Trophoblast cell (in vitro differentiated cells and primary cell): Measurements from ENCODE around the gene SLC5A1.

Source experiments
- DNase-seq, 2 donors: peaks; one replicate each; pipeline ENCODE4 v3.0.0-alpha.2; 2016
- H2AFZ ChIP-seq: 2 replicates; pipeline ENCODE4 v1.6.1; 2013; ENCODE audit warnings: low read length, moderate library complexity, mild to moderate bottlenecking; ENCODE audit not compliant: insufficient read depth, poor library complexity
- H2AK5ac ChIP-seq: 2 replicates; pipeline ENCODE4 v1.6.1; 2013; ENCODE audit warnings: mild to moderate bottlenecking, low read length
- H2BK120ac ChIP-seq: 2 replicates; pipeline ENCODE4 v1.6.1; 2013; ENCODE audit warnings: low read length, mild to moderate bottlenecking, moderate library complexity; ENCODE audit not compliant: insufficient read depth, poor library complexity
- H2BK12ac ChIP-seq: 2 replicates; pipeline ENCODE4 v1.6.1; 2013; ENCODE audit warnings: mild to moderate bottlenecking, low read length, moderate library complexity
- H2BK5ac ChIP-seq: 2 replicates; pipeline ENCODE4 v1.6.1; 2013; ENCODE audit warnings: low read length, low read depth, moderate library complexity, mild to moderate bottlenecking; ENCODE audit not compliant: poor library complexity
- H3K14ac ChIP-seq: 2 replicates; pipeline ENCODE4 v1.6.1; 2013; ENCODE audit warnings: mild to moderate bottlenecking, low read length
- H3K18ac ChIP-seq: 2 replicates; pipeline ENCODE4 v1.6.1; 2013; ENCODE audit warnings: mild to moderate bottlenecking, low read length
- H3K23ac ChIP-seq: 2 replicates; pipeline ENCODE4 v1.6.1; 2013; ENCODE audit warnings: low read length
- H3K27ac ChIP-seq: 2 replicates; pipeline ENCODE4 v1.5.1; 2013; ENCODE audit warnings: low read depth, mild to moderate bottlenecking, inconsistent platforms, low read length, moderate library complexity
- H3K27me3 ChIP-seq: 2 replicates; pipeline ENCODE4 v1.6.1; 2013; ENCODE audit warnings: inconsistent platforms, mild to moderate bottlenecking, low read length, moderate library complexity; ENCODE audit not compliant: insufficient read depth
- H3K36me3 ChIP-seq, 2 experiments: 1 replicate in 1 of 2; 2 replicates in 1 of 2; pipeline ENCODE4 v1.6.1; 2013; ENCODE audit warnings: low read length in 2 of 2, mild to moderate bottlenecking in 2 of 2, moderate library complexity in 1 of 2; ENCODE audit not compliant: insufficient read depth in 2 of 2, control insufficient read depth in 1 of 2
- H3K4ac ChIP-seq: 2 replicates; pipeline ENCODE4 v1.6.1; 2013; ENCODE audit warnings: low read depth, mild to moderate bottlenecking, low read length, moderate library complexity
- H3K4me1 ChIP-seq, 2 experiments: 1 replicate in 1 of 2; 2 replicates in 1 of 2; pipeline ENCODE4 v1.6.1; 2013; ENCODE audit warnings: low read length in 2 of 2, mild to moderate bottlenecking in 2 of 2, moderate library complexity in 1 of 2; ENCODE audit not compliant: insufficient read depth in 2 of 2, control insufficient read depth in 1 of 2
- H3K4me2 ChIP-seq: 2 replicates; pipeline ENCODE4 v1.6.1; 2013; ENCODE audit warnings: inconsistent platforms, mild to moderate bottlenecking, low read length, moderate library complexity
- H3K4me3 ChIP-seq: 2 replicates; pipeline ENCODE4 v1.5.1; 2013; ENCODE audit warnings: mild to moderate bottlenecking, low read depth, low read length, inconsistent platforms
- H3K79me1 ChIP-seq: one replicate; pipeline ENCODE4 v1.6.1; 2013; ENCODE audit warnings: low read length
- H3K79me2 ChIP-seq: 2 replicates; pipeline ENCODE4 v1.6.1; 2013; ENCODE audit warnings: low read length, mild to moderate bottlenecking; ENCODE audit not compliant: control insufficient read depth, insufficient read depth, poor library complexity
- H3K9ac ChIP-seq: 2 replicates; pipeline ENCODE4 v1.6.1; 2013; ENCODE audit warnings: mild to moderate bottlenecking, low read length
- H3K9me3 ChIP-seq: 2 replicates; pipeline ENCODE4 v1.6.1; 2013; ENCODE audit warnings: low read depth, mild to moderate bottlenecking, control low read depth, inconsistent platforms, low read length; ENCODE audit not compliant: insufficient read depth
- H4K12ac ChIP-seq: 2 replicates; pipeline ENCODE4 v1.6.1; 2013; ENCODE audit warnings: low read depth, mild to moderate bottlenecking, low read length, moderate library complexity
- H4K8ac ChIP-seq: 2 replicates; pipeline ENCODE4 v1.6.1; 2013; ENCODE audit warnings: low read depth, mild to moderate bottlenecking, low read length, moderate library complexity
- H4K91ac ChIP-seq: one replicate; pipeline ENCODE4 v1.6.1; 2013; ENCODE audit warnings: low read depth, mild to moderate bottlenecking, low read length, moderate library complexity
- WGBS: extraction: QIAGEN DNeasy Blood & Tissue Kit; methylation state at CpG from one replicate; pipeline ENCODE4 v1.1.7; 2013; ENCODE audit warnings: missing lambda C conversion rate; ENCODE audit not compliant: insufficient read length, insufficient coverage; ENCODE audit errors: extremely low coverage; 5-methylcytosine and 5-hydroxymethylcytosine counted together

The SLC5A1 gene

GRCh38 chr22:32037236-32037635 is 5.8 kb upstream of the SLC5A1 start:
- H3K4me2 ChIP-seq, result no peak overlapping the region
- no CpG with 5 or more reads among the region's 6 CpGs for WGBS
- no peak overlapping the region for H2AFZ ChIP-seq
- no peak overlapping the region for H4K8ac ChIP-seq
- no peak overlapping the region for H3K4me3 ChIP-seq
- H2AK5ac ChIP-seq, result no peak overlapping the region
- H3K79me1 ChIP-seq, result no peaks in the 10 kb centered on the region
- peak; percentile 54 to 91 for DNase-seq
- H2BK5ac ChIP-seq, result no peak overlapping the region
- H2BK120ac ChIP-seq, result no peak overlapping the region
- H3K79me2 ChIP-seq, result no peaks in the 10 kb centered on the region
- no peak overlapping the region for H3K14ac ChIP-seq
- H3K36me3 ChIP-seq, result no peaks in the 10 kb centered on the region
- no peak overlapping the region for H4K91ac ChIP-seq
- H3K9ac ChIP-seq, result no peak overlapping the region
- H3K18ac ChIP-seq, result no peak overlapping the region
- no peaks in the 10 kb centered on the region for H3K27me3 ChIP-seq
- H3K4me1 ChIP-seq, result peaks cover 6 to 9% of the 10 kb centered on the region in 2 experiments
- no peak overlapping the region for H3K27ac ChIP-seq
- H3K9me3 ChIP-seq, result no peaks in the 10 kb centered on the region
- H3K4ac ChIP-seq, result no peak overlapping the region
- H2BK12ac ChIP-seq, result no peak overlapping the region
- H4K12ac ChIP-seq, result no peak overlapping the region
- H3K23ac ChIP-seq, result no peak overlapping the region

- Histone ChIP-seq H3K4me2 (no peak overlapping the region), H2BK120ac (no peak overlapping the region), H4K91ac (no peak overlapping the region), H3K9me3 (no peaks in the 10 kb centered on the region), H3K23ac (no peak overlapping the region), H2BK12ac (no peak overlapping the region), H3K27me3 (no peaks in the 10 kb centered on the region), H4K12ac (no peak overlapping the region), H3K27ac (no peak overlapping the region), H3K36me3 (no peaks in the 10 kb centered on the region), H3K4me1 (peaks cover 6 to 9% of the 10 kb centered on the region in 2 experiments), H3K4ac (no peak overlapping the region), H3K79me2 (no peaks in the 10 kb centered on the region), H2BK5ac (no peak overlapping the region), H3K9ac (no peak overlapping the region), H2AK5ac (no peak overlapping the region), H3K79me1 (no peaks in the 10 kb centered on the region), H3K4me3 (no peak overlapping the region), H3K14ac (no peak overlapping the region), H3K18ac (no peak overlapping the region), H4K8ac (no peak overlapping the region), H2AFZ (no peak overlapping the region)
- WGBS, result no CpG with 5 or more reads among the region's 3 CpGs
- DNase-seq, result no peak
These were observed 2.6 kb upstream of the SLC5A1 start for GRCh38 chr22:32040324-32040904.

GRCh38 chr22:32043391-32043790 is 330 bp downstream of the SLC5A1 start:
- H3K27me3 ChIP-seq, result no peaks in the 10 kb centered on the region
- no CpG with 5 or more reads among the region's 9 CpGs for WGBS

GRCh38 chr22:32044477-32044876 is 1.4 kb downstream of the SLC5A1 start:
- Histone ChIP-seq H3K4me3 (no peak overlapping the region), H3K9me3 (no peaks in the 10 kb centered on the region), H2BK5ac (no peak overlapping the region), H3K4me2 (no peak overlapping the region), H3K79me2 (no peaks in the 10 kb centered on the region), H3K9ac (no peak overlapping the region), H2AK5ac (no peak overlapping the region), H3K4me1 (peaks cover 6 to 9% of the 10 kb centered on the region in 2 experiments), H4K12ac (no peak overlapping the region), H3K23ac (no peak overlapping the region), H4K8ac (no peak overlapping the region), H3K18ac (no peak overlapping the region), H3K79me1 (no peaks in the 10 kb centered on the region), H3K36me3 (no peaks in the 10 kb centered on the region), H3K27ac (no peak overlapping the region), H3K4ac (no peak overlapping the region), H2BK12ac (no peak overlapping the region), H4K91ac (no peak overlapping the region), H3K27me3 (no peaks in the 10 kb centered on the region), H2AFZ (no peak overlapping the region), H3K14ac (no peak overlapping the region), H2BK120ac (no peak overlapping the region)
- WGBS, result no CpG with 5 or more reads among the region's 1 CpG
- no peak for DNase-seq

More at GRCh38 chr22:32043391-32043790, 330 bp downstream of the SLC5A1 start:
- Histone ChIP-seq H2AFZ (no peak overlapping the region), H3K27ac (no peak overlapping the region), H3K23ac (no peak overlapping the region), H3K4me3 (no peak overlapping the region), H2BK5ac (no peak overlapping the region), H2BK12ac (no peak overlapping the region), H3K79me2 (no peaks in the 10 kb centered on the region), H2AK5ac (no peak overlapping the region), H3K18ac (no peak overlapping the region), H3K79me1 (no peaks in the 10 kb centered on the region), H3K36me3 (no peaks in the 10 kb centered on the region), H3K9me3 (no peaks in the 10 kb centered on the region), H3K4ac (no peak overlapping the region), H3K14ac (no peak overlapping the region), H4K12ac (no peak overlapping the region), H4K8ac (no peak overlapping the region), H3K4me2 (no peak overlapping the region), H3K4me1 (peaks cover 6 to 9% of the 10 kb centered on the region in 2 experiments), H4K91ac (no peak overlapping the region), H3K9ac (no peak overlapping the region), H2BK120ac (no peak overlapping the region)
- DNase-seq, result peak in 1 of 2 donors; percentile 65
